HepG2 (cell line): ENCODE data around the gene HS3ST3B1. TPM values are rescaled to one million over a fixed set of nuclear protein-coding genes. Genes with fewer than 3 reads are reported as not detected.

Experiments used
- ATAC-seq: fragments of 200-7000 bp; cut with Tn5 transposase; 3 replicates; pipeline ENCODE4 v1.9.1; 2020; ENCODE audit warnings: mild to moderate bottlenecking, moderate library complexity
- BruUV-seq: library from RNA; stranded (reverse); fragments of 400-500 nt; replicated peaks from 2 replicates; lab custom pipeline; 2021; lab: Mats Ljungman, UMichigan
- CTCF ChIA-PET: fragments of 300-600 bp; formaldehyde crosslinking; extraction: SDS; loops from one replicate; lab custom pipeline; 2021; ENCODE audit warnings: low total read pairs, inconsistent platforms, low intra/inter-chr PET ratio; lab: Yijun Ruan, JAX
- POLR2A ChIA-PET: fragments of 350-600 bp; sonication (Branson Sonifier 250); formaldehyde crosslinking; loops from one replicate; lab custom pipeline; 2020; ENCODE audit warnings: antibody characterized with exemption, inconsistent platforms; lab: Yijun Ruan, JAX
- DNase-seq: peaks from one replicate; pipeline ENCODE4 v3.0.0-alpha.2; 2015; ENCODE audit warnings: low spot score
- FAIRE-seq: peaks from 3 replicates; lab custom pipeline; 2011; peaks lifted over from hg19 to GRCh38; lab: Jason Lieb, UNC
- H2AFZ ChIP-seq: one replicate; pipeline ENCODE4 v1.6.1; 2011; ENCODE audit warnings: low read length, inconsistent platforms
- H3K27ac ChIP-seq: fragments of 300-600 bp; 3 replicates; pipeline ENCODE4 v1.8.0; 2011; ENCODE audit warnings: mixed run types, mild to moderate bottlenecking, mixed read lengths, low read length, inconsistent platforms; ENCODE audit not compliant: insufficient read depth; ENCODE audit errors: extremely low read length
- H3K27me3 ChIP-seq, 2 experiments: fragments of 200-600 bp in 1 of 2; 2 replicates in 1 of 2; 3 replicates in 1 of 2; pipeline versions ENCODE4 v1.6.0 to v1.8.0; 2011; ENCODE audit warnings: low read length in 2 of 2, mild to moderate bottlenecking in 2 of 2, moderate library complexity in 2 of 2, inconsistent platforms in 1 of 2; ENCODE audit not compliant: insufficient read depth in 2 of 2, control insufficient read depth in 1 of 2
- H3K36me3 ChIP-seq, 2 experiments: fragments of 200-600 bp in 1 of 2; replicated peaks in 1 of 2; 2 replicates in 1 of 2; 3 replicates in 1 of 2; pipeline versions ENCODE4 v1.5.1 to v1.8.0; 2011; ENCODE audit warnings: low read length in 2 of 2, inconsistent platforms in 1 of 2; ENCODE audit not compliant: insufficient read depth in 2 of 2, control insufficient read depth in 1 of 2
- H3K4me1 ChIP-seq: 2 replicates; pipeline ENCODE4 v1.5.1; 2012; ENCODE audit warnings: low read length, inconsistent platforms; ENCODE audit not compliant: insufficient read depth
- H3K4me2 ChIP-seq: 2 replicates; pipeline ENCODE4 v1.6.0; 2011; ENCODE audit warnings: low read depth, low read length, inconsistent platforms
- H3K4me3 ChIP-seq, 3 experiments: fragments of 200-600 bp in 1 of 3; sonication (generic), shearing (Covaris generic) in 1 of 3; replicated peaks in 1 of 3; 2 replicates each; pipeline ENCODE4 v1.5.1; 2011 to 2016; ENCODE audit warnings: low read length in 3 of 3, inconsistent platforms in 2 of 3, low read depth in 2 of 3, mild to moderate bottlenecking in 2 of 3, control low read depth in 1 of 3, mixed read lengths in 1 of 3; ENCODE audit not compliant: insufficient read depth in 1 of 3
- H3K79me2 ChIP-seq: one replicate; pipeline ENCODE4 v1.6.1; 2011; ENCODE audit warnings: low read length, inconsistent platforms; ENCODE audit not compliant: insufficient read depth
- H3K9ac ChIP-seq: 2 replicates; pipeline ENCODE4 v1.6.0; 2011; ENCODE audit warnings: mild to moderate bottlenecking, low read depth, low read length, inconsistent platforms; ENCODE audit not compliant: insufficient read depth
- H3K9me3 ChIP-seq: 2 replicates; pipeline ENCODE4 v1.5.1; 2012; ENCODE audit warnings: mild to moderate bottlenecking, low read length
- H4K20me1 ChIP-seq: 2 replicates; pipeline ENCODE4 v1.6.0; 2011; ENCODE audit warnings: inconsistent platforms, mild to moderate bottlenecking, low read length, moderate library complexity; ENCODE audit not compliant: insufficient read depth
- AGO1 ChIP-seq: fragments of 200-400 bp; formaldehyde crosslinking; IDR thresholded peaks from 2 replicates; pipeline ENCODE4 v1.6.1; 2017; ENCODE audit warnings: mild to moderate bottlenecking, low read depth, low read length, moderate library complexity; ENCODE audit not compliant: poor library complexity, severe bottlenecking
- ARID4A ChIP-seq: sonication (generic); formaldehyde crosslinking; IDR thresholded peaks from 2 replicates; pipeline ENCODE4 v1.5.0; 2020; ENCODE audit warnings: mild to moderate bottlenecking, missing genetic modification reagents, borderline replicate concordance
- DR1 ChIP-seq: sonication (generic); formaldehyde crosslinking; IDR thresholded peaks from 2 replicates; pipeline ENCODE4 v1.8.0; 2021; ENCODE audit warnings: mild to moderate bottlenecking, missing genetic modification reagents, inconsistent platforms
- RCOR2 ChIP-seq: IDR thresholded peaks from 2 replicates; pipeline ENCODE4 v1.6.1; 2016; ENCODE audit warnings: missing biosample characterization, missing genetic modification reagents
- TBX2 ChIP-seq: sonication (generic); formaldehyde crosslinking; IDR thresholded peaks from 2 replicates; pipeline ENCODE4 v1.5.0; 2020; ENCODE audit warnings: missing genetic modification reagents, mild to moderate bottlenecking, borderline replicate concordance
- TGIF2 ChIP-seq: IDR thresholded peaks from 2 replicates; pipeline ENCODE4 v1.6.1; 2016; ENCODE audit warnings: control low read depth, missing compliant biosample characterization
- ZBTB7B ChIP-seq: sonication (generic); formaldehyde crosslinking; IDR thresholded peaks from 2 replicates; pipeline ENCODE4 v1.4.0; 2020; ENCODE audit warnings: missing genetic modification reagents
- ZBTB8A ChIP-seq: sonication (generic); formaldehyde crosslinking; IDR thresholded peaks from 2 replicates; pipeline ENCODE4 v1.4.0; 2020; ENCODE audit warnings: mild to moderate bottlenecking, low read depth, missing genetic modification reagents, borderline replicate concordance
- ZKSCAN8 ChIP-seq: IDR thresholded peaks from 2 replicates; pipeline ENCODE4 v1.6.1; 2016; ENCODE audit warnings: borderline replicate concordance, missing genetic modification reagents, missing compliant biosample characterization
- ZMYM2 ChIP-seq: sonication (generic); formaldehyde crosslinking; IDR thresholded peaks from 2 replicates; pipeline ENCODE4 v1.8.0; 2022; ENCODE audit warnings: mild to moderate bottlenecking, missing genetic modification reagents
- ZNF101 ChIP-seq: sonication (generic); formaldehyde crosslinking; IDR thresholded peaks from 2 replicates; pipeline ENCODE4 v1.4.0; 2020; ENCODE audit warnings: mild to moderate bottlenecking, low read depth, missing genetic modification reagents, borderline replicate concordance
- ZNF160 ChIP-seq: sonication (generic); formaldehyde crosslinking; IDR thresholded peaks from 2 replicates; pipeline ENCODE4 v1.8.0; 2022; ENCODE audit warnings: mild to moderate bottlenecking, inconsistent platforms, missing genetic modification reagents
- ZNF253 ChIP-seq: sonication (generic); formaldehyde crosslinking; IDR thresholded peaks from 2 replicates; pipeline ENCODE4 v1.8.0; 2022; ENCODE audit warnings: mild to moderate bottlenecking, missing genetic modification reagents, borderline replicate concordance
- ZNF280B ChIP-seq: sonication (generic); formaldehyde crosslinking; IDR thresholded peaks from 2 replicates; pipeline ENCODE4 v1.5.0; 2020; ENCODE audit warnings: missing genetic modification reagents, mild to moderate bottlenecking, borderline replicate concordance
- ZNF468 ChIP-seq: sonication (generic); formaldehyde crosslinking; IDR thresholded peaks from 2 replicates; pipeline ENCODE4 v1.8.0; 2022; ENCODE audit warnings: mild to moderate bottlenecking, moderate library complexity, missing genetic modification reagents
- ZNF619 ChIP-seq: sonication (generic); formaldehyde crosslinking; IDR thresholded peaks from 2 replicates; pipeline ENCODE4 v1.4.0; 2020; ENCODE audit warnings: mild to moderate bottlenecking, missing genetic modification reagents
- WGBS: methylation state at CpG from one replicate; pipeline ENCODE4 v1.1.6; 2017; ENCODE audit warnings: low lambda C conversion rate; 5-methylcytosine and 5-hydroxymethylcytosine counted together
- in situ Hi-C: cut with HindIII; loops from 2 replicates; pipeline ENCODE4 v1.10.0; 2017; ENCODE audit warnings: low pct_unique_long_range_greater_than_20kb; ENCODE audit not compliant: extremely low pct_ligation_motif_present
- intact Hi-C: fragments of 100-400 bp; cut with micrococcal nuclease; formaldehyde crosslinking; loops from one replicate; pipeline ENCODE4 v1.10.0; 2022; ENCODE audit not compliant: unreplicated experiment
- polyA plus RNA-seq, 8 experiments: library from polyadenylated mRNA; depleted of rRNA in 3 of 8; stranded (reverse) in 7 of 8; unstranded in 1 of 8; fragments of >200 nt; fragmentation: Illumina TruSeq in 4 of 8; extraction: Trizol in 4 of 8; gene quantifications; 2 replicates each; pipeline versions ENCODE4 v1.2.1 to v1.2.3, GENCODE V29; 2011 to 2016; ENCODE audit warnings: low read depth in 4 of 8, missing spikeins in 1 of 8, mixed read lengths in 1 of 8; ENCODE audit not compliant: insufficient read depth in 1 of 8
- total RNA-seq, 5 experiments: library from RNA; depleted of rRNA; stranded (reverse); fragments of >200 nt; fragmentation: Illumina TruSeq; extraction: Trizol; gene quantifications; 2 replicates each; pipeline ENCODE4 v1.2.3, GENCODE V29; 2016; ENCODE audit warnings: low read depth in 1 of 5
- TF ChIP-seq, protein P1 (sequence below): sonication (generic); formaldehyde crosslinking; IDR thresholded peaks from 2 replicates; pipeline ENCODE4 v1.5.0; 2020; ENCODE audit warnings: mild to moderate bottlenecking, low read depth, missing genetic modification reagents, borderline replicate concordance

HS3ST3B1 gene
- total and polyA plus RNA-seq, 2 of the 13 experiments (the other 11 are each of a cell fraction or from before 2014, with no cell fraction given) = 15.7 to 39.5 TPM

- 0 out of 2 replicates have a peak, but pooled peaks have one; percentile 4 for TF ChIP-seq ZNF160 (CRISPR knock-in tag)
- peak; percentile 43; the same call in 1 of the 2 replicates for TF ChIP-seq ZBTB7B (CRISPR knock-in tag)
- no peak for TF ChIP-seq ZNF101 (CRISPR knock-in tag)
- TF ChIP-seq DR1 (CRISPR knock-in tag) = peak; percentile 88
- no peak for TF ChIP-seq ZNF280B
- TF ChIP-seq TGIF2 (CRISPR knock-in tag) = 0 out of 2 replicates have a peak, but pooled peaks have one; percentile 74
- TF ChIP-seq ZNF468 = no peak
- peak; percentile 52; the same call in 1 of the 2 replicates for TF ChIP-seq RCOR2 (CRISPR knock-in tag)
- TF ChIP-seq ZNF253 = no peak
- no peak for TF ChIP-seq ZMYM2 (CRISPR knock-in tag)
- TF ChIP-seq, all 625 proteins: peak for 136
Observed at GRCh38 chr17:14373614-14374259, 72.9 kb downstream of the HS3ST3B1 start (continued).

DNA sequence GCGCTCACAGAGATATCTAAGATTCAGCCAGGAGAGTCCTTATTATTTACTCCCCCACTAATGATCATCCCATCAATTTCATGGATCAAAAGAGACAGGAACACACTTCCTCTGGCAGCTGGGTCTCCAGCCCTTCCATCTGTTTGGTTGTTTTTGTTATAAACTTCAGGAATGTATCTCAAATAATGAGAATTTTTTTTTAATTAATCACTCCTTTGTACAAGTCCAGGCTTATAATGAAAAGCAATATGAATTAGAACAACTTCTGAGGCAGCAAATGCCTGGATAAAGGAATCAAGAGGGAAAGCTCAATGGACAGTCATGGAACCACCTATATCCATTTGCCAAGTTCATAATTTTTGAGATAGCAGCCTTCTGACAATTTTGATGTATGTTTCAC is 73.4 kb downstream of the HS3ST3B1 start:
- intact Hi-C loops (loop anchor here (1.0 to 10.0 kb wide), 3 partner anchors 49 to 779 kb away; no protein-coding TSS in a partner anchor), in situ Hi-C loops (loop anchor here (5.0 kb wide), 1 partner anchor 67 kb away; no protein-coding TSS in a partner anchor)
- ChIA-PET CTCF (no interaction called here), POLR2A (interaction anchor here (0.8 to 5.7 kb wide), 26 partner anchors 8 to 325 kb away, joined by 3 to 288 read pairs (median 7); partner anchors contain the start of gene HS3ST3B1)
- H4K20me1 ChIP-seq = peaks cover 6% of the 10 kb centered on the region
- ATAC-seq (no peak), FAIRE-seq (no peak), DNase-seq (no peak)
- peaks cover 55% of the 10 kb centered on the region for H3K79me2 ChIP-seq
- H3K4me3 ChIP-seq = peak overlapping the region; percentile 55 to 87 (median 68)
- no peaks in the 10 kb centered on the region for H3K9me3 ChIP-seq
- H3K9ac ChIP-seq = peak overlapping the region; percentile 88
- H3K4me1 ChIP-seq = peaks cover 51% of the 10 kb centered on the region
- no peaks in the 10 kb centered on the region; a peak in 1 of 5 replicates for H3K27me3 ChIP-seq
- H3K27ac ChIP-seq = peak overlapping the region; percentile 99
- TSS peak; percentile 79 for BruUV-seq
- no peak overlapping the region for H2AFZ ChIP-seq
- WGBS = 0% methylated on average over 1 of the region's 1 CpG
- H3K36me3 ChIP-seq = peaks cover 0 to 8% of the 10 kb centered on the region in 2 experiments; a peak in 2 of 5 replicates
- peak overlapping the region; percentile 91 for H3K4me2 ChIP-seq
- TF ChIP-seq, protein P1, sequence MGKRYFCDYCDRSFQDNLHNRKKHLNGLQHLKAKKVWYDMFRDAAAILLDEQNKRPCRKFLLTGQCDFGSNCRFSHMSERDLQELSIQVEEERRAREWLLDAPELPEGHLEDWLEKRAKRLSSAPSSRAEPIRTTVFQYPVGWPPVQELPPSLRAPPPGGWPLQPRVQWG = no peak
- TF ChIP-seq ZBTB8A (CRISPR knock-in tag) (no peak), ZNF619 (CRISPR knock-in tag) (no peak), AGO1 (no peak), TBX2 (CRISPR knock-in tag) (no peak), ARID4A (CRISPR knock-in tag) (0 out of 2 replicates have a peak, but pooled peaks have one; percentile 1), ZKSCAN8 (CRISPR knock-in tag) (no peak)
